Hematopoietic multipotent progenitor cell treated with erythropoietin and hydrocortisone succinate and interleukin-3 and kit ligand, for 15 days (in vitro differentiated cells): ENCODE results near the gene BET1L.
"Not testable (repeated sequence)": the region's sequence is repeated elsewhere in the genome, so short reads cannot be mapped to it uniquely, and the experiment has no call there.

ENCODE experiments used
- DNase-seq: peaks from one replicate; pipeline ENCODE4 v3.0.0-alpha.2; 2015; ENCODE audit warnings: low spot score

BET1L gene, protein sequence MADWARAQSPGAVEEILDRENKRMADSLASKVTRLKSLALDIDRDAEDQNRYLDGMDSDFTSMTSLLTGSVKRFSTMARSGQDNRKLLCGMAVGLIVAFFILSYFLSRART

DNA sequence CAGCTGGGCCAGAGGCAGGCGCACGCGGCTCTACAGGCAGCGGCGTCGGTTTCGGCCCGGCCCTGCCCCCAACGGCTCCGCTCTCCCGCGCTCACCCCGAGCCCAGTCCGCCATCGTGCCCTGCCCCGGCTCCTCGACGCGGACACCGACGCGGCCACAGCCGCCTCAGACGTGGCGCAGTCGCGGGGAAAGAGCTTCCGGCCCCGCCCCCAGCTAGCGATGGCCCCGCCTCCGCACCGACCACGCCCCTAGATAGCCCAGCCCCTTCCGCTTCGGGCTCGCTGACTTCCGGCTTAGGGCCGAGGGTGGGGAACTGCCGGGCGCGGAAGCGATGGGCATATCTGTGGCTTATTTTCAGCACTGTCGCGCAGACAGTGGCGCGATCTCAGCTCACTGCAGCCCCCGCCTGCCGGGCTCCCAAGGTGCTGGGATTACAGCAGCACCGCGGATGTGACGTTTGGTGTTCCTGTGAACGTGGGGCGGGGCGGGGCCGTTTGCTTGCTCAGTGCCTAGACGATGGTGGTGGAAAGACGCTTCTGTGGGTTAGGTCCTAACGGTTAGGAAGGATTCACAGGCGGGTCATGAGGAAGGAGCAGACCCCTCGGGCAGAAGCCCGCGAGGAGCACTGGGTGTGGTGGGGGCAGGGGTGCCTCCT is at the start of gene BET1L, which contains the start of gene RIC8A:
Gene BET1L (minus strand): TSS at position 192 of the 655 bp plus-strand sequence. CDS start 78 bp downstream, at position 114.
Gene RIC8A (plus strand): TSS at position 501 of the 655 bp plus-strand sequence. CDS start 1,147 bp downstream, outside the sequence.
- peak; percentile 94 for DNase-seq

DNA sequence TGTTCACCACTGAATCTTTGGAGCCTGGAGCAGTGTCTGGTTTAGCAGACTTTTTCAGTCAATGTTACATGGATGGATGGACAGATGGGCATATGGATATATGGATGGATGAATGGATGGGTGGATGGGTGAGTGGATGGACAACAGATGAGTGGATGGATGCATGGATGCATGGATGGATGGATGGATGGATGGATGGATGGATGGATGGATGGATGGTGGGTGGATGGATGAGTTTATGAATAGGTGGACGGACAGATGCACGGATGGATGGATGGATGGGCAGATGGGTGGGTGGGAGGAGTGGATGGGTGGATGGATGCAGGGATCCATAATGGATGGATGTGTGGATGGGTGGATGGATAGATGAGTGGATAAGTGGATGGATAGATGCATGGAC is 48.6 kb upstream of the BET1L start:
- DNase-seq: no peak

DNA sequence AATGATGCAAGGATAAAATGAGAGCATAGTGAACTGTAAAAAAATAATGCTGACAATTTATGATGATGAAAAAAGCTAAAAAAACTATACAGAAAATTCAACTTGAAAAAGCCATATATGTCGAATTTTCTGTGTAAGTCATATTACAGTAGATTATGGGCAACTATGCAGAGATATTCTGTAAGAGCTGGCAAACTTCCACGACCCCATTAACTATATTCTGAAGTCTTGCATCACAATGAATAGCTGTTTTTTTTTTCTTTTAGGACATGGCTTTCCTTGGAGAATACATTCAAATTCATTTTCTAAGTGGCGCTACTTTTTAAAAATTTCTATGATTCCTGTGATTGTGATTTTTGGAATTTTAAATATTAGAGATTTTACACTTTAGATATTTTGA is 48.0 kb upstream of the BET1L start:
- no peak for DNase-seq

DNA sequence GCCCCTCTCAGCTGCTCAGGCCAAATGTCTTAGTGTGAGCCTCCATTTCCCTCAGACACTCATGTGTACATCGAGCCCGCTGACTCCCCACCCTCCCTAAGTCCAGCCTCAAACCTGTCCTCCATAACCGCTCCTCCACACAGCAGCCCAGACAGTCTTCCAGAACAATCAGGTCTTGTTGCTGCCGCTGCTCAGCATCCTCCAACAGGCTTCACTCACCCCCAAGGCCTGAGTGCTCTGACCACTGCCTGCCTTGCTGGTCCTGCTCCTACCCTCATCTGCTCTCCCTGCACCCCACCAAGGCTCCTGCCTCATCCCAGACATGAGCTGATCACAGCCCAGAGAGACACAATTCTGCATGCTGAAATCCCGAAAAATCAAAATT is 46.7 kb upstream of the BET1L start:
- no peak for DNase-seq

DNA sequence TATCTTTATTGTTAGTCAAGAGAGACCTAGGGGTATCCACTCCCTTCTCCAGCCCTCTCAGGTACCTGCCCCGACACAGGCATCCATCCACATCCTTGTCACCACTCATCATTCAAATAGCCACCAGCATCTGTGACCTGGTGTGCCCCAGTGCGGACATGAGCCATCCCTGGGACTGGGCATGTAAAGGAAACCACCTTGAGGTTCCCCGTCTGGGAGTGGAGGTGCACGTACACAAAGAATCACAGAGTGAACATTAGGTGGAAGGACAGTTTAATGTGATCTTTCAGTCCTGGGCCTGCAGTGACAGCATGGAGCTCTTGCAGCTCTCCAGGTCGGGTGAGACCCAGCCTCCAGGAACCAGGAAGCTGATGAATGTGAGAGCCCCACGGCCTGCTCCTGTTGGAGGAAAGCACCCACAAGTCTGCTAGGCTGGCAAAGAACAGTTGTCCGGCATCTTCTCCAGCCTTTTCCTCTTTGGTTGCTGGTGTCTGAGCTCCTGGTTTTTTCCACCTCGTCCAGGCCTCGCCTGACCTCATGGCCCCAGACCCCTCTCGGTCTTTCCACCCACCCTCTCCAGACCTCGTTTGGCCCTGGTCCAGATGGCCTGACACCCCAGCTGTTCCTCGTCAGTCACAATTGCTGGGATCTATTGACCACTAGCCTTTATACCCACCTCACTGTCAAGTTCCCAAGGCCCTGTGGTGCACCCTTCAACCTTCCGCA is 46.1 kb upstream of the BET1L start:
- no peak for DNase-seq

DNA sequence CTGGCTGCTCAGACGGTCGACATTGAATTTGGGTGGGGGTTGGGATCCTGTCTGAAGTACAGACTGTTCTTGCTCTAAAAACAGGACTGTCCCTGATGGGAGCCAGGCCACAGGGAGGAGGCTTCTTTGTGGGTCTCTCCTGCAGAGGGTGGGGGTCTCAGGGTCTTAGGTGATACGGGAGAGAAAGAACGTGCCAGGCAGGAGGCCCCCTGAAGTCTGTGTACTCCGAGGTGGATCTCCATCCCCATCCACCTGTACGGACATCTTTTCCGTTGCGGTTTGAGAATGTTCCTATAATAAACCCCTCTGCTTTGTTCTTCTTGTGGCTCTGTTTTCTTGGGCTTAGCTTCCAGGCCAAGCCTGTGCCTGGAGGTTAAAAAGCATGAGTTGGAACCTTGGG is 45.5 kb upstream of the BET1L start:
- no peak for DNase-seq

DNA sequence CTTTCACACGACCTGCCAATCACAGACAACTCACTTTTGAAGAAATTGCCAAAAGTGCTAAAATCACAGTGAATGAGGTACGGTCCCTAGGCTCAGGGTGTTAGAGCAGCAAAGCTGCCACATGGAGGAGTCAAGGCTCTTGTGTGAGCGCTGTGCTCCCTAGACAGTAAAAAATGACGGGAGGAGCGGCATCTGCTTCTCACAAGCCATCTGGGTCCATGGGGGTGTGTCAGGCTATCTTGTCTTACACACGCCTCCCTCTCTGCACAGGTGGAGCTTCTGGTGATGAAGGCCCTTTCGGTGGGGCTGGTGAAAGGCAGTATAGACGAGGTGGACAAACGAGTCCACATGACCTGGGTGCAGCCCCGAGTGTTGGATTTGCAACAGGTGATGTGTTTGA is 44.4 kb upstream of the BET1L start:
- DNase-seq: no peak

DNA sequence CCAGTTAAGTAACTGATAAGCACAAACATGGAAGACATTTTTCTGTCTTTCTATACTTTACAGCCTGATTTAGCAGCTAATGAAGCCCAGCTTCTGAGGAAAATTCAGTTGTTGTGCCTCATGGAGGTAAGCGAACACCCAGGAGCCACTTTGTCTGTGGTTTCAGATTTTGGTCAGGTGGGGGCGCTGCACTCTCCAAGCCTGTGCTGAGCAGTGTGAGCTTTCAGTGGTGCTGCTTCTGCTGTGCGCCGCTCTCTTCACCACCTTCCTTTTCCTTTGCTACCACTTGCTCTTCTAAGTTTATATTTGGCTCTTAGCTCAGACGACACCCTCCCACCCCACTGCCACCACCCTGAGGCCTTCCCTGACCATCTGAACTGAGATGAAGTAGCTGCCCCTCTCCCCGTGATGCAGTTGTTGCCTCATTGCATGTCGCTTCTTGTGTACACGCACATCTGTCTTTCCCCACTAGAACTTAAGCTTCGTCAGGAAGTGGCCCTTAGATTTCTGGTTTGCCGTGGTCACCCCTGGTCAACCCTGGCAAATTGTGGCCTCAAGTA is 43.6 kb upstream of the BET1L start:
- peak; percentile 50 for DNase-seq

DNA sequence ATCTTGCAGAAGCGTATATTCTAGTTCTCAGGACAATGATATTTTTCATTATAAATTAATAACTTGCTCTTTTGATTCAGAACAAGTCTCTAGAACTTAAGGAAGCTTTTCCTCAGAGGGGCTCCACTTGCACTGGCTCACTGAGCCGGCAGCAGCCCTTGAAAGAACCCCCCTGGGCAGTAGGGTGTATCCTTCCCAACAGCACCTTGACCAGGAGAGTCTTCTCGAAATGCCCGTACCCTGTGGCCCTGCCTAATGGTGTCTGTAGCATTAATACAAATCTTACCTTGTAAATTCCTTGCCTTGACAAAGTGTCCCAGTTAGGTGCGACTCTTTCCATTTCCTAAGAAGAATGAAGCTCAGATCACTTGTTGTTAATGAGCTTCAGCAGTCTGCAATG is 43.1 kb upstream of the BET1L start:
- no peak for DNase-seq

DNA sequence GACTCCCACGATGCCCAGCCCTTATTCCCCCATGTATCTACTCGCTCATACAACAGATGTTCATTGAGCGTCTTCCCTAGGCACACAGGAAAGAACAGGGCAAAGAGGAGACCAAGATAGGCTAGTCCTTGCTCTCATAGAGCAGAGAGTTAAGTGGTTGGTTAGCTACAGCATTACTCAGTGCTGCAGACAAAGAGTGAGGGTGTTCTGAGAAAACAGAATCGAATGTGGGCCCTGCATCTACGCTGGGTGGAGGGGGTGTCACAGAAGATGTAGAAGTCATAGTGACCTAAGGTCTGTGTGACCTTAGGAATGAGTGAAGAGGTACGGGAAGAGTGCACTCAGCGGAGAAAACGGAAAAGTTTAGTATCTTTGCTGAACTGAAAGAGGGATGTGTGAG is 41.9 kb upstream of the BET1L start:
- no peak for DNase-seq

DNA sequence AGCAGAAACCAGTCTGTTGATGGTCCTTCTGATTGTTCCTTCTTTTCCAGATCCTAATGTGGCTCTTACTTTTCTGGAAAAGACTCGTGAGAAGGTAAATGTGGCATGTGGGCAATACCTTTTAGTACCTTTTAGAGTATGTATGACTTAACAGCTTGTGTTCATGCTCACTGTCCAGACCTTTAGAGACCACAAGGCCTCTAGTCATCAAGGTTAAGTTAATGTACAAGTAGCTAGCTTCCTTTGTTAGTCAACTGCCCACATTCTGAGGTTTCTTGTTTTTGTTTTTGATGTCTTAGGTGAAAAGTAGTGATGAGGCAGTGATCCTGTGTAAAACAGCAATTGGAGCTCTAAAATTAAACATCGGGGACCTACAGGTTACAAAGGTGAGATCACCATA is 37.2 kb upstream of the BET1L start:
- DNase-seq: no peak

DNA sequence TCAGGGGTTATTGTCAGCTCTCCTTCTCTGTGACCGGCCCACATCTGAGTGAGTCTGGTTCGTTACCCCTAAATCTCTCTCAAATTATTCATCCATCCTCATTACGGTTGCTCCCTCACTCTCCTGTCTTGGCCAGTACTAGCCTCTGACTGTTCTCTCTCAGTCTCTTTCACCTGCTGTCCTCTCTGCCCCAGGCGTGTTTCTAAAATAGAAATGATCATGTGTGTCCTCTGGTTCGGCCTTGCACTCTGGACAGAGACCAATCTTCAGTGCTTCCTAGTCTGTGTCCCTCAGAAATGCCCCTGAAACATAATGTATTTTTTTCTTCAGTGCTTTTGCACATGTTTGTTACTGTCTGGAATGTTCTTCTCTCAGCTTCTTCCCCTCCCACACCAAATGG is 34.4 kb upstream of the BET1L start:
- no peak for DNase-seq

DNA sequence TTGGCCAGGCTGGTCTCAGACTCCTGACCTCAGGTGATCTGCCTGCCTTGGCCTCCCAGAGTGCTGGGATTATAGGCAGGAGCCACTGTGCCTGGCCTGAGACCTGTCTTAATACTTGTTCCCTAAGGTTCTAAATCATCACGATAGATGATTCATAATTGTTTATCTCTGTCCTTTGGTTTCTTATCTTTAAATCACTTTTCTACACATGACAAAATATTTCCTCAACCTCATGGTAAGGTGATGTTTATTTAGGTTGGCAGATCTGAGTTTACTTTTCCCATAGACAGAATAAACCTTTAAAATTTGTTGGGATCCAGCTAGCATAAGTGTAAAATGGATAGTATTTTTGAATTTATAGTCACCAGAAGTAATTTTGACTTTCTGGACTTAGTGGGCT is 33.1 kb upstream of the BET1L start:
- no peak for DNase-seq

DNA sequence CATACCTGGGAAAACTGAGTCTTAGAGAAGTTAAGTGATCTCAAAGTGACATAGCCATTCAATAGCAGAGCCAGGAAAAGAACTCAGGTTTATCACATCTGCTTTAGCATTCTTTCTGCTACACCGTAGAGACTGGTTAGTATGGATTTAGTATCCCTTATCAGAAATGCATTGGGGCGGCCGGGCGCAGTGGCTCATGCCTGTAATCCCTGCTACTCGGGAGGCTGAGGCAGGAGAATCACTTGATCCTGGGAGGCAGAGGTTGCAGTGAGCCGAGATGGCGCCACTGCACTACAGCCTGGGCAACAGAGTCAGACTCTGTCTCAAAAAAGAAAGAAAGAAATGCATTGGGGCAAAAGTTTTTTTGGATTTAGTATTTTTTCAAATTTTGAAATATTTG is 31.1 kb upstream of the BET1L start:
- DNase-seq: not testable (repeated sequence)

DNA sequence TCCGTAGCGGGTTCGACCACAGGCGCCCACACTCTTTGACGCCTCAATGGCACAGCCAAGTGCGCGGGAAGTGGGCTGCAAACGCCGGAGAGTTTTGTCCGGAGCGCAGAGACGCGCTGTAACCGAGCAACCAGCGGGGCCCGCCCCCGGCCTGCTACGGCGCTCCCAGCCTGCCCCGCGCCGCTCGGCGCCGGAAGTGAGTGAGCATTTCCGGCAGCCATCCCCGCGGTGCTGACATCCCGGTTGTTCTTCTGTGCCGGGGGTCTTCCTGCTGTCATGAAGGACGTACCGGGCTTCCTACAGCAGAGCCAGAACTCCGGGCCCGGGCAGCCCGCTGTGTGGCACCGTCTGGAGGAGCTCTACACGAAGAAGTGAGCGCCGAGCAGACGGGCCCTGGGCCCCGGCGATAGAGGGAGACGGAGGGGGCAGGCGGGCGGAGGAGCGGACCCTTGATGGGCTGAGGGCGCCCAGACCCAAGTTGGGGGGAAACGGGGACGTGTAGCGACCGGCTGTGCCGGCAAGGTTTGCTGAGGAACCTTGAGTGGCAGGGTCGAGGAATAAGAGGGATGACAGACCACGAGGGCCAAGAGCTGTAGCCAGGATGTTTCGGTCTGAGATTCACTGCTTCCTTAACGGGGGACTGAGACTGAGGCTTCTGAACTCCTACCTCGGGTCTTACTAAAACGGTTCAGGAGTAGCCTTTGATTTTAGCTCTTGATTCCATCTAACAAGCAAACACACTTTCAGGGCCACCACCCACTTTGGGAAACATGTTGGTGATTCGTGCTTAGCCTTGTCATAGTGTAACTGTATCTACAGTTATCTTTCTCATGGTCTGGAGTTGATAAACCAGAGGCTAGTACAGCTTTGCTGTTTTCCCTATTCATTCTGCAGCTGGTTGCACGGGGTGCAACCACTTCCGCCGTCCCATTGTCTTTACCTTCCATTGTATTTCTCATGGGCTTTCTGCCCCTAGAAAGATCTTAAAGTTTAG is 29.9 kb upstream of the BET1L start, which contains the start of gene PSMD13:
Gene PSMD13 (plus strand): TSS at position 203 of the 994 bp plus-strand sequence. CDS start 74 bp downstream, at position 277.
- DNase-seq: peak; percentile 87

DNA sequence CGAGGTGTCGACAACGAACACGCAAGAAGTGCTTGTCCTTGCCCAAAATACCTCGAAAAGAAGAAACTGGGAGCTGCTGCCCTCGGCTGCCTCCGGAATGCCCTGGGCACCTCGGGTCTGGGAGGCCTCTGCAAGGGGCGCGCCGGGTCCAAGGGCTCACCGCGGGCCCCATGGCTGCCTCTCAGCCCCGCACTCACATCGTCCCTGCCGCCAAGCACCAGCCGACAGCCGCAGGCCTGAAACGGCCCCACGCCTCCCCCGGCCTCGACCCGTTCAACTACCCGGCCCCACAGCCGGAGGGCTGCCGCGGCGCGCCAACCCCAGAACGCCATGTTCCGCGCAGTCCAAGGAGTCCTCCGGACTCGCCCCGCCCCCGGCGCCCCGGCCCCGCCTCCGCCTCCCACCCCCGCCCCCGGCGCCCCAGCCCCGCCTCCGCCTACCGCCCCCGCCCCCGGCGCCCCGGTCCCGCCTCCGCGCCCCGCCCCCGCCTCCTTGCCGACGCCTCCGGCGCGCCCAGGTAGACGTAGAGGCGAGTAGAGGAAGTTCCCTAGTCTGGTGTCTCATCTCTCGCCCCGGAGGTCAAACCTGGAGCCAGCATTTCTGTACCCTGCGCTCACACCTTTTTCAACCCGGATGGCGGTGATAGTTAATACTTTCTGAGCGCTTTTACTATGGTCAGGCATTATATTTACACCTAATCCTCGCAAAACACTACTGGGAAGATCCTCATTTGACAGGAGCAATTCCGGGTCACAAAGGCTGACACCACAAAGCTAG is 29.0 kb upstream of the BET1L start, which contains the start of gene SIRT3:
Gene SIRT3 (minus strand): TSS at position 346 of the 777 bp plus-strand sequence. CDS start 14 bp downstream, at position 332.
- DNase-seq: peak; percentile 88

DNA sequence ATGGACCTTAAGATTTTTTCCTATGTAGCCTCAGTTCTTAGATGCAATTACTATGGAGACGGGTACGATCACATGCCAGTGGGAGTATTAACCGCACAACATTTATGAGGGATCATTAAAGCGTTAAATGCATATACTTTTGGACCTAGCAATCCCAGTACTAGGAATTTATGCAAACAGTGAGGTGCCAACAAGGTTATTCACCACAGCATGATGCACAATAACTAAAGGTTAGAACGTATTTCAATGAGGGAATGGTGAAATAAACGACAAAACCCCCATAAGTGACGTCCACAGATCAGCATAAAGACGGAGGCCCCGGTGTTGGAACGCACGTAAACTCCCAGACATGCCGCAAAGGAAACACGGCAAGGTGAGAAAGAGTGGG is 28.4 kb upstream of the BET1L start:
- DNase-seq: no peak

DNA sequence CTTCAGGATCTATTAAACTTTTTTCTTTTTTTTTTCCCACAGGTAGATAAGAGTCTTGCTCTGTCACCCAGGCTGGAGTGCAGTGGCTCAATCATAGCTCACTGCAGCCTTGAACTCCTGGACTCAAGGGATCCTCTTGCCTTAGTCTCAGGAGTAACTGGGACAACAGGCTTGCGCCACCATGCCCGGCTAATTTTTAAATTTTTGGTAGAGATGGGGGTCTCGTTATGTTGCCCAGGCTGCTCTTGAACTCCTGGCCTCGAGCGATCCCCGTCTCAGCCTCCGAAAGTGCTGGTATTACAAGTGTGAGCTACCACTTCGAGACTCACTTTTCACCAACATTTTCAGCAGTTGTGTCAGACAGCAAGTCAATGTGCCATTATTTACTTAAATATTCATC is 28.0 kb upstream of the BET1L start:
- no peak for DNase-seq

DNA sequence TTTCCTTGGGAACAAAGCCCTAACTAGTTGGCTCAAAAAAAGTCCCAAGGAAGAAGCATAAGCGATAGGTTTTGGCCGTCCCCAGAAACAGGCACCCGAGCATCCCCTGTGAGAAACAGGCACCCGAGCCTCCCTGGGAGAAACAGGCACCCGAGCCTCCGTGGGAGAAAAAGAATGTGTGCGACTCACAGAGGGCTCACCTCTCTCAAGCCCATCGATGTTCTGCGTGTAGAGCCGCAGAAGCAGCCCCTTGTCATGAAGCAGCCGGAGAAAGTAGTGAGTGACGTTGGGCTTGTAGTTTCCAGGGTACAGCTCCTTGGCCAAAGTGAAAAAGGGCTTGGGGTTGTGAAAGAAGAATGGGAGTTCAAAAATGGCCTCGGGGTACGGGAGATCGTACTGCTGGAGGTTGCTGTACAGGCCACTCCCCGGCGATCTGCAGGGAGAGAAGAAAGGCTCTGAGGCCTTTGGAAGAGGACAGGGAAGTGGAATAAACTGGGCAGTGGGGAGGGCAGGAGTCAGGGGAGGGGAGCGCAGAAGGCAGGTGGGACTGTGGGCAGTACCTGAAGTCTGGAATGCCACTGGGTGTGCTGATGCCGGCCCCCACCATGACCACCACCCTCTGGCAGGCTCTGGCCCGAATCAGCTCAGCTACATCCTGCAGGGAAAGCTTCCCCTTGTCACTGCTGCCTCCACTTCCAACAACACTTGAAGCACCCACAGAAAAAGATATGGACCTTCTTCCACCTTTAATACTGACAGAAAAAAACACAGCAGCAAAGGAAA is 25.8 kb upstream of the BET1L start:
- no peak for DNase-seq

DNA sequence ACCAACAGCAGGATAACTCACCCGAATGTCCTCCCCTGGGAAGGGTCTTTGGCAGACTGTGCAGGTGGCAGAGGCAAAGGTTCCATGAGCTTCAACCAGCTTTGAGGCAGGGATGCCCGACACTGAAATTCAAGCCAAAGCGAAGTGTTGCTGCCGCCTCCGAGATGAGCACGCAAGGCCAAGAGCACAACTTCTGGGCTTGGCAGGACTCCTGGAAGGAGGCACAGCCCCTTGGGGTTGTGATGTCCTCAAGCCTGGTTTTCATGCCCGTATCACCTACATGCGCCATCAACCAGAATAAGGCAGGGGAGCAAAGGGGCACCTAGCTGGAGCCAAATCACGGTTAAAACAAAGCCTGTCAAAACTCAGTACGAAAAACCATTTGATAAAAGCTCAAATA is 23.2 kb upstream of the BET1L start:
- no peak for DNase-seq
